NT2/D1 (cell line): ENCODE measurements around the gene PLXNC1.
"Not testable (repeated sequence)": the region's sequence is repeated elsewhere in the genome, so short reads cannot be mapped to it uniquely, and the experiment has no call there.

Experiments
- YY1 ChIP-seq: IDR thresholded peaks from 2 replicates; pipeline ENCODE4 v1.6.1; 2011; ENCODE audit not compliant: insufficient read length, insufficient read depth
- ZNF274 ChIP-seq: IDR thresholded peaks from 2 replicates; pipeline ENCODE4 v1.6.1; 2011; ENCODE audit warnings: mild to moderate bottlenecking, low read depth, low read length

GRCh38 chr12:94316600-94316999, 168.2 kb downstream of the PLXNC1 start:
- TF ChIP-seq YY1, ZNF274: not testable (repeated sequence)
